Measurements from ENCODE around the gene MNX1.

MNX1 gene

DNA sequence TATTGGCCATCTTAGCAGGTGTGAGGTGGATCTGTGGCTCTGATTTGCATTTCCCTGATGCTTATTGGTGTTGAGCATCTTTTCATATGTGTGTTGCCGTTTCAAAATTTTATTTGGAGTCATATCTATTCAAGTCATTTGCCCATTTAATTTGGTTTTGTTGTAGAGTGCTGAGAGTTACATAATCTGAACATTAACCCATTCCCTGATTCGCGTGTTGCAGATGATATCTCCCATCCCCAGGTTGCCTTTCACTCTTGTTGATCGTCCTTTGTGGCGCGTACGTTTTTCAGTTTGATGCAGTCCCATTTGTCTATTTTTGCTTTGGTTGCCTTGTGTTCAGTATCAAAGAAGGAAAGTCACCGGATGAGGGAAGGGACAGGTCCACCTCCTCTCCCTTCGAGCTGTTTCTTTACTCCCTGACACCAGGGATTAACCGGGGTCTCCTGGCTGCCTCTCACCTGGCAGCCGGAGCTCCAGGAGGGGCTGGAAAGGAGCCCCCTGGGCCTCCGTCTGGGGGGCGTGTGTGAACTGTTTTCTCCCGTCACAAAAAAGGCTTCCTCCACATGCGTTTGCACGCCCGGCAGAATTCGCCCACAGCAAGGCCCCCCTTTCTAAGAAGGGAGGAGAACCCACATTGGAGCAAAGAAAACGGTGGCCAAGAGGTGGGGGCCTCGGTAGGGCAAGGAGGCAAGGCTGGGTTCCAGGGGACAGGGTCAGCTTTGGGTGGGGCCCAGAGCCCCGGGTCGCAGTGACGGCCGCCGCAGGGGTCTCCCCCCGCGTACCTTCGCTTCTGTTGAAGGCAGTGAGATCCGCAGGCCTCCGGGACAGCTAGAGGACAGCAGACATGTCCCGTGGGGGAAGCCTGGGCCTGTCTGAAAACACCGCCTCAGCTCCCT is 8.3 kb downstream of the MNX1 start:
- no peak for DNase-seq

DNA sequence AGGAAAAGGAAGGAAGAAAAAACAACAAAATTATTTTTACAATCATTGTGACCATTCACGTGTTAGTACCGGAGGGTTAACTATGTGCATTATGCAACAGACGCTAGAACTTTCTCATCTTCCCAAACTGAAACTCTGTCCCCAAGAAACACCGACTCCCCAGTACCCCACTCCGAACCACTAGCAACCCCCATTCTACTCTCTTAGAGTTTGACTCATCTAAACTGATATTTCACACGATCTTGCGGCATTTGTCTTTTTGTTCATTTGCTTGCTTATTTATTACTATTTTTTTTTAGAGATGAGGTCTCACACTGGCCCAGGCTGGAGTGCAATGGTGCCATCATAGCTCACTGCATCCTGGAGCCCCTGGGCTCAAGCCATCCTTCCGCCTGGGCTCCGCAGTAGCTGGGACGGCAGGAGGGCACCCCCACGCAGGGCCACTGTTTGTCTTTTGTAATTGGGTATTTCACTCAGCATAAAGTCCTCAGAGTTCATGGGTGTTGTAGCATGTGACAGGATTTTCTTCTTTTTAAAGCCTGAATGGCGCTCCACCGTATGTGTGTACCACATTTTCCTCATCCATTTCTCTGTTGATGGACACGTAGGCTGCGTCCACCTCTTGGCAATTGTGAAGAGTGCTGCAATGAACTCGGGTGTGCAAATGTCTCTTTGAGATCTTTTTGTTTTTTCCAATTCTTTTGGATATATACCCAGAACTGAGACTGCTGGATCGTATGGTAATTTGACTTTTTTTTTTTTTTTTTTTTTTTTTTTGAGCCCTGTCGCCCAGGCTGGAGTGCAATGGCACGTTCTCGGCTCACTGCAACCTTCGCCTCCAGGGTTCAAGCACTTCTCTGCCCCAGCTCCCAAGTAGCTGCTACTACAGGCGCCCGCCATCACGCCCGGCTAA is 9.5 kb downstream of the MNX1 start:
- DNase-seq: no peak

DNA sequence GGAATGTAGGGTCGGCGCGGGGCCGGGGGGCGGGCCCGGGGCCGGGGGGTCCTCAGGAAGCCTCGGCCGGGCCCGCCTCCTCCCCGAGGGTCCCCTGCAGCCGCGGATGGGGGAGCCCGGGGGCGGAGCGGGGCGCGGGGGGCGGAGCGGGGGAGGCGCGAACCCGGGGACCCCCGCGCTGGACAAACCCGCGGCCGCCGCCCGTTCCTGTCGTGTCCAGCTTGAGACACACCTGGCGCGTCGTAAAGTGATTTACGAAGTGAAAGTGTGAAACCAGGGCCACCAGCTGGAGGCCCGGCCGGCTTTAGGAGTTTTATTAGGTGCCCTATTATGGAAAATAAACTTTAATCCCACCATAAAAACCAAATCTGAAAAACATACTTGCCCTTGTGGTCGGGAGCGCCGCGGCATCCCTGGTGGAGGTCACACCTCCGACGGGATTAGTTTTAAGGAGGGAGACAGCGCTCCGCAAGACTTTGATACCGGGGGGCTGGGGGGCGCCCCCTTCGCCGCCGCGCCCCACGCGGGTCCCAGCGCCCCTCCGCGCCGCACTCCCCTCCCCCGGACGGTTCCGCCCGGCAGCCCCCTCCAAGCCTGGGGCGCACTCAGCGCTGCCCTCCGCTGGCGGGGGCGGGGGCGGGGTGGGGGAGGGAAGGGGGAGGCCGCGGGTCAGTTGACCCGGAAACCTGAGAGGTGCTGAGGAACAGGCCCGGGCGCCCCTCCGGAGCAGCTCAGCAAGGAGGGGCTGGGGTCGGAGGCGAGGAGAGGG is 10.3 kb downstream of the MNX1 start:
- DNase-seq: no peak

DNA sequence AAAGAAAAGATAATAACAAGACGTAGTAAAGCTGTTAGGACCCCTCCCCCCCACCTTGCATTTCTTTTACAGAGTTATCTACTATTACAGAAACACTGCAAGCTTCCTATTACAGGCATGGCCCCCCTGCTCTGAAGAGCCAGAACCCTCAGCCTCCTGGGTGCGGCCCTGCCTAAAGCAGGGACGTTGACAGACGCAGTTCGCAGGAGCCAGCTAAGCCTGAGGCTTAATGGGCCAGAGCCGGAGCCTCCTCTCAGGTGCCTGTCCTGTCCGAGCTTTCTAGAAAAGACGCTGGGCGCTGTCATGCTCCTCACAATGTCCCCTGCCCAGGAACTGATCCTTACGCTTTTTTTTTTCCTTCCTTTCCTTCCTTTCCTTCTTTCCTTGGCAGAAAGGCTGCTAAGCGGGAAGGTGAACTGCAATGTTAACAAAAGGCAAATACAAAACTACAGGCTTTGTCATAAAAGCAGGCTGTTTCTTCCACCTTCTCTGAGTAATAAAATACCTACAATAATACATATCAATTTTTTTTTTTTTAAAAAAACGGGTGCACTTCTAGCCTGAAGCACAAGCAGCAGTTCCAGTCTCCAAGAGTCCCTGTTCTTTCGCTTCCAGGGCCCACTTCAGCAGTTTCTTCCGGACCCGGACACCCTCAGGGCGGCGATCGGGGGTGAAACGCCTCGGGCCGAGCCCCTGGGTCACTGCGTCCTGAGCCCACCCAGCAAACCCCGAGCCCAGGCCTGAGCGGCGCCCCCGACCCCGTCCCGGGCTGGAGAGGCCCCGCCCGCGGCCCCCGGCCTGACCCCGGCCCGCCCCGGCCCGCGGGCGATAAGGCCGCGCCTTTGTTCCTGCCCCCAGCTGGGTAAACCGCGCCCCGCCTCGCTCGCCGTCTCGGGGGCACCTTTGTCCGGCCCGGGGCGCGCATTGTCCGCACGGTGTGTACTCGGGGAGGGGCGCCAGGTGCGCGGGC is 11.2 kb downstream of the MNX1 start:
- DNase-seq: no peak

DNA sequence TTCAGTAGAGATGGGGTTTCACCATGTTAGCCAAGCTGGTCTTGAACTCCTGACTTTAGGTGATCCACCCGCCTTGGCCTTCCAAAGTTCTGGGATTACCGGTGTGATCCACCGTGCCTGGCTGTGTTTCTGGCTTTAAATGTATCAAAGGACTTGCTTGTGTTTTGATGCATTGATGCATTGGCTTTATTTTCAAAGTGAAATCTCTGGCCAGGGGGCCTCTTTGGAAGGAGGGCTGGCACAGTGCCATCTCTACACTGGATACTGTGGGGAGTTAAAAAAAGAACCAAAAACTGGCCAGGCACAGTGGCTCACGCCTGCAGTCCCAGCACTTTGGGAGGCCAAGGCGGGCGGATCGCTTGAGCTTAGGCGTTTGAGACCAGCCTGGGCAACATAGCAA is 16.0 kb downstream of the MNX1 start:
- no peak for DNase-seq

DNA sequence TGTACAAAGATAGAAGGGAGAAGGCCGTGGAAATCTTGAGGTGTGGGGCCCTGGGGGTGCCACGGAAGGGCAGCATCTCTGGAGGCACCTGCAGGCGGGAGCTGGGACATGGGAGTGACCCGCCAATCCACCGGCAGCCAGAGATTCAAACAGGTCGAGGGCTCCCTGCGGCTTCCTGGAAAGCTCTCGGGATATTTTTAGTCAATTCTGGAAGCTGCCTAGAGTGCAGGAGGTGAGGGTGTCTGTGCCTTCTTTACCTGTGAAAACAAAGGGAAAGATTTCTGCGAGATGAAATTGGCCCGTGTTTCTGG is 16.6 kb downstream of the MNX1 start:
- no peak for DNase-seq

DNA sequence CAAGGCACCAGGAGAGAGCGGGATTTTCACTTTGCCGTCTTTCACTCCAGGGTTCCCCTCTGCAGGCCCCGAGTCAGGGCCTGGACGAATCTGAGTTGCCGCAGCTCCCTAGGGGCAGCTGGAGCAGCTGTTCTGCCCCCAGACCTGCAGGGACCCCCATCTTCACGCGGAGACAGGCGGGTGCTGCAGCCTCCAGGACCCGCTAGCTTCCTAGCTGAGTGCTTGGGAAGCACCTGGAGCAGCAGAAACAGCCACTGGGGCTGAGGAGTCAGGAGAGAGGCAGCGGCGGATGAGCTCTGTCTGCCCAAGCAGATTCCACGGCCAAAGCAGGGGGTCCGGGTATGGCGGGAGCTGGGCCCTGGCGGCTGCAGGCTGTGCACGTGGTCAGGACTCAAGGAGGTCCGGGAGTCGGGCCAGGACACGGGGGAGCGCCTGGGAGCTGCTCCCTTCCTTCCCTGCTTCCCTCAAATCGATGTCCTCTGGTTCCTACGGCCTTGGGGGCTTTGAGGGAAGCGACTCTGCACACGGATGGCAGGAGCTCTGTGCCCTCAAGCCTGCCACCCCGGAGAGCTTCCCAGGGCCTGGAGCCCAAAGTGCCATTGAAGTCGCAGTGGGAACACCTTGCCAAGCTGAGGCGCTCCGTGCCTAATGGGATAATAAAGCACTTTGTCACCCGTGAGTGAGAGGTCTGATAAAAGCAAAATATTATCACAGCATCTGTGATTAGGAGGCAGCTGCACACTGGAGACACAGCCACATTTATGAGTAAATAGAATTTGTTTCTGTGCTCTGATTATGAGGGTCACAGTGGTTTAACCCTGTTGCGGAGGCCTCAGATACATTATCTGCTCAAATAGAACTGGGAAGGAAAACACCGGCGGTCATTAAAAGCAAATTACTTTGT is 17.2 kb downstream of the MNX1 start:
- no peak for DNase-seq

DNA sequence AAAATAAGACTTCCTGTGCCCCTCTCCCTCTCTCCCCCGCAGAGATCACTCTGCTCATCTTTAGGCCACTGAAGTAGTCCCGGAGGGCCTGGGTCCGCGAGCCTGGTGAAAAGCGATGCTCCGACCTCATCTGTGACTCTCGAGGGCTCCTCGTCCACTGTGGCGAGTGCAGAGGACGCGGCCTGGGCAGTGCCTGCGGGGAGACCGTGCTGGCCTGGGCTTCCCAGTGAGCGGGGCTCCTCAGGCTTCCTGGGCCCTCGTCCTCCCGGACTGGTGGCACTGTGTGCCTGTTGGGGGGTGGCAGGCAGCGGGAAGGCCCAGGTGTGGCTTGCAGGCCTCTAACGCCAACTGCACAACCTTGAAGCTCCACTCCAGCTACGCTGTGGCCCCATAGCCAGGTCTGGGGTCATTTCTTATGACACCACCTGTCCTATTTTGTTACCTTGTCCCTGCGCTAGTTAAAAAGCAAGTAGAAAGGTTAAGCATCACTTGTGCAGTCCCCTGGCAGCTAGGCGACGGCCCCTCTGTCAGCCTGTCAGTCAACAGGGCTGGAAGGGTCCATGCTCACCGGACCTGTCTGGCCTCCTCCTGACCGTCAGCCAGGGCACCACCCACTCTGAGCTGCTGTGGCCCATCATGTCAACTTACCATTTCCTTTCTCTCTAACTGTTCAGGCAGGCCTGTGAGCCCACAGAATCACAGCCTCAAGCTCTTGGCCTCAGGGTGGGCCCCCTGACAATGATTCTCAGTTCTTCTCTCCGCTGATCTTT is 20.5 kb downstream of the MNX1 start:
- no peak for DNase-seq

DNA sequence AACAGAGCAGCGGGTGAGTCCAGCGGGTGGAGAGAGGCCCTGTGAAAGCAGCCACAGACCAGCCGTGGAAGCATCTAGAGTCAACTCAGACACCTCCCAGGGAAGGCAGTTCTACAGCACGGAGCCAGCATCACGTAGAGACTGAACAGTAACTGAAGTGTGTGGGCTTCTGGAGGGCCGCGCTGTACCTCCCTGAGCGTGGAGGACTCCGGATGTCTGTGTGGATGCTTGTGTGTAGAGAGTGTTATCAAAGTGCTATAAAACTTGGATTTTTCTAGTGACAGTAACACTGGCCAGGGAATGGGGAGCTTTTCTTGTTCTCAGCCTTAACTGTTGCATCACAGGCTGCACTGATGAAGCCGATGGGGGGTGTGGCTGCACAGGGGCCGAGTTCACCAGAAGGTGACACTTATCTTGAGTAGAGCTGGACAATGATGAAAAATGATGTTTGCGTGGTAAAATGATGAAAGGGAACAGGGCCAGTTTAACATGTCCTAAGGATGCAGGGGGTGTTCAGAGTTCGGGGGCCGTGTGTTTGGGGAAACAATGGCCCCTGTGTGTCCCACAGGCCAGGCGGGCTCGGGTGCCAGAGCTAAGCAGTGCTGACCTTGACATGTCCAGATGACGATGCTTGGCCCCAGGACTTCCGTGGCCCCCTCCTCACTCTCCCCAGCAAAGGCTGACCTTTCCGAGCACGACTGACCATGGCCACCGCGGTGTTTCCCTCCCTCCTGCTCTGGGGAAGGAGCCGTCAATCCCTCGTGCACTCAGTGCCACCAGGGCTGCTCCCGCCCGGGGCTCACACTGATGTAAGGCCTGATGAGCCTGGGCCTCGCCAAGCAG is 21.9 kb downstream of the MNX1 start:
- no peak for DNase-seq

DNA sequence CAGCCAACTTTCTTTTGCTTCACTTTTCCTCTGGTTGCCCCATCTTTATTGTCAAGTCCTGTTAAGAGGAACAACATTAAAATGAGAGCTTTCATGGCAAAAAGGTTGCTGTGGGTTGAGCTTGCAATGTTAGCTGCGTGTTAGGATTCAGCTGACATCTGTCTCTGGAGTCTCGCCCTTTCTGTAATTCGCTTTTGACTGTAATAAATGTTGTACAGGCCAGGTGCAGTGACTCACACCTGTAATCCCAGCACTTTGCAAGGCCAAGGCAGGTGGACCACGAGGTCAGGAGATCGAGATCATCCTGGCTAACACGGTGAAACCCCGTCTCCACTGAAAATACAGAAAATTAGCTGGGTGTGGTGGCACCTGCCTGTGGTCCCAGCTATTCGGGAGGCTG is 24.1 kb downstream of the MNX1 start:
- DNase-seq: no peak

DNA sequence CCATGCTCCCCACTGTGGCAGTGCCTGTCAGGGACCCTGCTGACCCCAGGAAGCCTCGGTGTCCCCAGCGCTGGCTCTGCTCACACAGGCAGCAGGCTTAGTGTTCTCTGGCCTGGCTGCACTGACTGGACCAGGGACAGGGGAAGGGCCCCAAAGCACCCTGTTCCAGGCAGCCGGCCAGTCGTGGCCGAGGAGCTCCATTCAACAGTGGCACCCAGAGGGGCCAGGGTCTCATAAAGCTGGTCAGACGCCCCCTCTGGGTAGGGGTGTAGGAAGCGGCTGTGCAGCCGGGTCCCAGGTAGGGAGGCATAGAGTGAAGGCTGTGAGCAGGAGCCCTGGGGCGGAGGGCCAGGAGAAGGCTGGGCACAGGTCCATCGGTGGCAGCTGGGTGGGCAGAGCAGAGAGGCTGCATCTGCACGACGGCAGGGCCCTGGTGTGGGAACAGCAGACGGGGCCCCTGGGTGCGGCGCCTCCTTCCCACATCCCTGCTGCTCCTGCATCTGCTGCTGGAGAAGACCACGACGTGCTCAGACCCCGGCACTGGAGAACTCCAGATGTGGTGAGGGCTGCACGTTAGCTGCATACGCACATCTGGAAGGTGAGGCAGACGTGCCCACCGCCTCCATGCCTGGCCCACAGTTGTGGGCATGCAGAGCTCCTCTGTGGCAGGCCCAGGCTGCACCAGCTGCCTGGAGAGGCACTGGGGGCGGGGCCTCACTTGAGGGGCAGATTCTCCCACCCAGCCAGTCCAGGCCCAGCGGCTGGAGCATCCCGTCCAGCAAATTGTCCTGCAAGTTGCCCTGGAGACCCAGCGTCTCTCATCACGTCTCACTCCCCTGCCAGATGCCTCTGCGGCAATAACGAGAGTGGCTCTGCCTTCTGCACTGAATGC is 25.1 kb downstream of the MNX1 start:
- no peak for DNase-seq

DNA sequence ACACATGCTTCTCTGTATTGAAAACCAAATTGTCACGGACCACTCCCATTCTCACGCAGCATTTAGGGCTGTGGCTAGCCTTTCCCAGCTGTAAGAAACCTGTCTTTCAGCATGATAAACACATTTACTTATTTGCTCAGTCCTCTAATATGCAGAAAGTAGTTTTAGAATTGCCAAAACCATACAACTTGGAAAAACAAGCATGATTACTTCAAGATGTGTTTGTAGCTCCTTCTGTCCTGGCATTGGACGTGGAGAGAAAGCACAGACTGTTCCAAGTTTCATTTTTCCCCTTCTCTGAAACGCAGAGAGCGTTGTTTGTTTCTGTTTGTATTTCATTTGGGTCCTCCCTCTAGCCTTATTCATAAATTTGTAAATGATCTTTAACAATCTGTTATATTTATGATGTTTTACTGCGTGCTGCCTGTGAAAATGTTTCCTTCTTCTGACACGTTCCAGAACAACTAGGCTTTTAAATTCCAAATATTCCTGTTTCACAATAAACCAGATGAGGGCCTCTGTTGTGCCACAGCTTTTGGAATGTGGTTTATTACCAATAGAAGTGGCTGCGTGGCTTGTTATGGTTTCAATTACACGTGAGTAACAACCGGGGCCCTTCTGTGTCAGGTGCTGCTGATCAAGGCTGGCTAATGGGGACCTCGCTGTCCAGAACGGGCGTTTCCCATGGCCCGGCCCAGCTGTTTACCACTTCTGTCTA is 26.1 kb downstream of the MNX1 start:
- DNase-seq: no peak

DNA sequence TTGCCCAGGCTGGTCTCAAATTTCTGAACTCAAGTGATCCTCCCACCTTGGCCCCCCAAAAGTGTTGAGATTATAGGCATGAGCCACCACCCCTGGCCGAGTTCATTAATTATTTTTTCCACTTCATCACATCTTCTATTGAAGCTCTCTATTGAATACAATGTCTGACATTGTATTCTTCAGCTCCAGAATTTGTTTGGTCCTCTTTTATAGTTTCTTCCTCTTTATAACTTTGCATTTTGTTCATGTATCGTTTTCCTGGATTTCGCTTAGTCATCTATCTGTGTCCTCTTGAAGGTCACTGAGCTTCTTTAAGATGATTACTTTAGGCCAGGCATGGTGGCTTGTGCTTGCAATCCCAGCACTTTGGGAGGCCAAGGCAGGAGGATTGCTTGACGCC is 30.8 kb downstream of the MNX1 start:
- DNase-seq: no peak

DNA sequence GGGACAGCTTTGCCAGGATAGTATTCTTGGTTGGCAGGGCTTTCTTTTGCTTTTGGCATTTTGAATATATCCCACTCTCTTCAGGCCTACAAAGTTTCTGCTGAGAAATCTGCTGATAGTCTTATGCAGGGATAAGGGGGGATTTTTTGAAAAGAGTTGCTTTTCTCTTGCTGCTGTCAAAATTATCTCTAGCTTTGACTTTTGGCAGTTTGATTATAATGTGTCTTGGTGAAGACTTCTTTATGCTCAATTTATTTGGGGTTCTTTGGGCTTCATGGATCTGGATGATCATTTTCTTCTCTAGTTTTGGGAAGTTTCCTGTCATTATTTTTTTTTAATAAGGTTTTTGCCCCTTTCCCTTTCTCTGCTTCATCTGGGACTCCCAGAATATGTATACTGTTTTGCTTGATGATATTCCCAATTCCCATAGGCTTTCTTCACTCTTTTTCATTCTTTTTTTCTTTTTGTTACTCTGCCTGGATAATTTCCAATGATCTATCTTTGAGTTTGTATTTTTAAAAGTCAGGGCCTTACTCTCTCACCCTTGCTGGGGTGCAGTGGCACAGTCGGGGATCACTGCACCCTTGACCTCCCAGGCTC is 31.4 kb downstream of the MNX1 start:
- no peak for DNase-seq

DNA sequence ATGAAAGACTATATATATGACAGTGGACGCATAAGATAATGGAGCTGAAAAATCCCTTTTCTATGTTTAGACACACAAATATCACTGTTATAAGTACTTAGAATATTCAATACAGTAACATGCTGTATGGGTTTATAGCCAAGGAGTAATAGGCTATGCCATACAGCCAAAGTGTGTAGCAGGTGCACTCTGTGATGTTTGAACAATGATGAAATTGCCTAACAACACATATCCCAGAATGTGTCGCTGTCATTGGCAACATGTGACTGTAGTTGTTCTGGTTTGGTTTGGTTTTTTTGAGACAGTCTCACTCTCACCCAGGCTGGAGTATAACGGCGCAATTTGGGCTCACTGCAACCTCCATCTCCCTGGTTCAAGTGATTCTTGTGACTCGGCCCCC is 34.8 kb downstream of the MNX1 start:
- DNase-seq: no peak

DNA sequence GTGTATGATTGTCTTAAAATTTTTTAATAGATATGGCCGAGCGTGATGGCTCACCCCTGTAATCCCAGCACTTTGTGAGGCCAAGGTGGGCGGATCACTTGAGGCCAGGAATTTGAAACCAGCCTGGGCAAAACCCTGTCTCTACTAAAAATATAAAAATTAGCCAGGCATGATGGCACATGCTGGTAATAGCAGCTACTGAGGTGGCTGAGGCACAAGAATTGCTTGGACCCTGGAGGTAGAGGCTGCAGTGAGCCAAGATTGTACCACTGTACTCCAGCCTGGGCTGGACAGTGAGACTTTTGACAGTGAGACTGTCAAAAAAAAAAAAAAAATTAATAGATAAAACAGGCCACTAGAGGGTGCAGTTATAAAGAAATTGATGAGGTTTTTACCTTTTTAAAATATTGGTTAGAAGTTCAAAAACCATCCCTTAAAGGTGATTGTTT is 40.5 kb downstream of the MNX1 start:
- DNase-seq: no peak

DNA sequence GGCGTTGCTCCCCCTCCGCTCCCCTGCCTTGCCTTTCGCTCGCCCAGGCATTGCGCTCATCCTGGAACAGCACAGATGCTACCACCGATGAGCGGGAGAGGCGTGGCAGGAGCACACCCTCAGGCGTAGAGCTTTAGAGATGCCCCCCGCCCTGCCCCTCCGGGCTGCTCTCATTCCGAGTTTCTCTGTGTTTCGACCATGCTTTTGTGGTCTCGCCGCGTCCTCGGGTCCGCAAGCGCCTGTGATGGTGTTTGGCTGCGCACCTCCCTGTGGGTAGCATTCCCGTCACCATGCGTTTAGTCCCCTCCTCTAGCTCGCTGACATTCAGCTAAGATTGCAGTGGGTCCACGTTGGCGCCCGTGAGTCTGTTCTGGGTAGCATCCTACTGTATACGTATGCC is 42.3 kb downstream of the MNX1 start:
- no peak for DNase-seq
